Activated T-cell treated with anti-CD3 and anti-CD28 coated beads, Interleukin-2, amount 50 U/mL, for 24 hours (primary cell): Measurements from ENCODE around the gene YAE1.

Experiments used
- DNase-seq: peaks from one replicate; pipeline ENCODE4 v3.0.0-alpha.2; 2020
- H3K27ac Mint-ChIP-seq: 2 replicates; pipeline ENCODE4 v1.8.0; 2020; ENCODE audit warnings: mild to moderate bottlenecking, mixed read lengths
- H3K27me3 Mint-ChIP-seq: 2 replicates; pipeline ENCODE4 v1.8.0; 2020; ENCODE audit warnings: mixed read lengths
- H3K36me3 Mint-ChIP-seq: 2 replicates; pipeline ENCODE4 v1.8.0; 2020; ENCODE audit warnings: low read depth, mixed read lengths
- H3K4me1 Mint-ChIP-seq: 2 replicates; pipeline ENCODE4 v1.8.0; 2020; ENCODE audit warnings: low read depth, mixed read lengths
- H3K4me3 Mint-ChIP-seq: 2 replicates; pipeline ENCODE4 v1.8.0; 2020; ENCODE audit warnings: mild to moderate bottlenecking, moderate library complexity, mixed read lengths
- H3K9me3 Mint-ChIP-seq: 2 replicates; pipeline ENCODE4 v1.8.0; 2020; ENCODE audit warnings: mixed read lengths

Gene YAE1

GRCh38 chr7:39607865-39608264, 41.7 kb downstream of the YAE1 start:
- Mint-ChIP-seq H3K27ac (no peak overlapping the region), H3K4me1 (peaks cover 58% of the 10 kb centered on the region), H3K4me3 (no peak overlapping the region), H3K36me3 (no peaks in the 10 kb centered on the region), H3K9me3 (no peaks in the 10 kb centered on the region), H3K27me3 (peaks cover 13% of the 10 kb centered on the region)
- no peak for DNase-seq

GRCh38 chr7:39608278-39608677, 42.1 kb downstream of the YAE1 start:
- Mint-ChIP-seq H3K9me3 (no peaks in the 10 kb centered on the region), H3K4me1 (peaks cover 58% of the 10 kb centered on the region), H3K4me3 (no peak overlapping the region), H3K36me3 (no peaks in the 10 kb centered on the region), H3K27ac (no peak overlapping the region), H3K27me3 (peaks cover 13% of the 10 kb centered on the region)
- no peak for DNase-seq

- Mint-ChIP-seq H3K36me3 (no peaks in the 10 kb centered on the region), H3K4me3 (peak overlapping the region; percentile 42), H3K9me3 (no peaks in the 10 kb centered on the region), H3K27me3 (peaks cover 17% of the 10 kb centered on the region), H3K4me1 (peaks cover 50% of the 10 kb centered on the region), H3K27ac (peak overlapping the region; percentile 42)
- peak; percentile 57 for DNase-seq
Measured at GRCh38 chr7:39609113-39609934, 43.1 kb downstream of the YAE1 start.

- Mint-ChIP-seq H3K4me3 (peak overlapping the region; percentile 42), H3K9me3 (no peaks in the 10 kb centered on the region), H3K27ac (peak overlapping the region; percentile 32), H3K36me3 (no peaks in the 10 kb centered on the region), H3K4me1 (peaks cover 46% of the 10 kb centered on the region), H3K27me3 (peaks cover 17% of the 10 kb centered on the region)
- DNase-seq: no peak
Measured at GRCh38 chr7:39609935-39610263, 43.7 kb downstream of the YAE1 start.

DNA sequence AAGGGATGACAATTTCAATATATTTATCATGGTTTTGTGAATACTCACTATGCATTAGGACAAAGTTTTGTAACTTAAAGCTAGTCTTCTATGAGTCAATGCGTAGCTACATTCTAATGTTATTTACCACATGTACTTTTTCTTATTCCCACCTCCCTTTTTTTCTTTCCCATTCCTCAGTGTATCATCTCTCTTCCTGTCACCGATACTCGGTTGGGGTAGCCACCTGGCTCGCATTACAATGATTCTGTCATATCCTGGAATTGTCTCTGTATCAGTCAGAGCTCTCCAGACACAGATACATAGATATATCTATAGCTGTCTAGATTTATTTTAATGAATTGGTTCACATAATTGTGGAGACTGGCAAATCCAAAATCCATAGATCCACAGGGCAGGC, 47.4 kb downstream of the YAE1 start:
- Mint-ChIP-seq H3K4me3 (no peak overlapping the region), H3K27me3 (peaks cover 17% of the 10 kb centered on the region), H3K4me1 (peaks cover 15% of the 10 kb centered on the region), H3K27ac (no peak overlapping the region), H3K36me3 (no peaks in the 10 kb centered on the region), H3K9me3 (no peaks in the 10 kb centered on the region)
- DNase-seq: no peak

GRCh38 chr7:39614299-39614698, 48.1 kb downstream of the YAE1 start:
- H3K36me3 Mint-ChIP-seq: no peaks in the 10 kb centered on the region
- DNase-seq: no peak
- H3K9me3 Mint-ChIP-seq: no peaks in the 10 kb centered on the region
- H3K4me3 Mint-ChIP-seq: no peak overlapping the region
- peaks cover 9% of the 10 kb centered on the region for H3K4me1 Mint-ChIP-seq
- no peak overlapping the region for H3K27ac Mint-ChIP-seq
- peaks cover 17% of the 10 kb centered on the region for H3K27me3 Mint-ChIP-seq

GRCh38 chr7:39615350-39615975, 49.3 kb downstream of the YAE1 start:
- H3K27ac Mint-ChIP-seq: no peak overlapping the region
- peaks cover 2% of the 10 kb centered on the region for H3K4me1 Mint-ChIP-seq
- peaks cover 11% of the 10 kb centered on the region for H3K27me3 Mint-ChIP-seq
- DNase-seq: no peak
- H3K4me3 Mint-ChIP-seq: no peak overlapping the region
- peaks cover under 1% of the 10 kb centered on the region for H3K36me3 Mint-ChIP-seq
- H3K9me3 Mint-ChIP-seq: no peaks in the 10 kb centered on the region

DNA sequence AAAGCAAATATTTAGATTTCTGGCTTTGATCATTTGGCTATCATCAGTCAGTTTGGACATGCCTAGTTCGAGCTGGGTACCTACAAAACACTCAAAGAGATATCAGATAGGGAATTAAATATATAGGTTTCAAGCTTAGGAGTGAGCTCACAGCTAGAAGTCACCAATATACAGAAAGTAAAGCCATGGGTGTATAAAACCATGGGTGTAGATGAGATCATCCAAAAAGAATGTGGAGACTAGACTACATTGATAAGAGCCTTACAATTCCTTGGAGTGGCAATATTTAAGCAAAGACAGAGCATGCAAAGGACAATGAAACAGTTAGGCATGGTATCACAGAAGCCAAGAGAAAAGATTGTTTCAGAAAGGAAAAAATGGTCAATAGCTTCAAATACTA, 49.9 kb downstream of the YAE1 start:
- DNase-seq: no peak
- Mint-ChIP-seq H3K27me3 (peaks cover 4% of the 10 kb centered on the region), H3K4me1 (peaks cover 2% of the 10 kb centered on the region), H3K4me3 (no peak overlapping the region), H3K36me3 (peaks cover 2% of the 10 kb centered on the region), H3K27ac (no peak overlapping the region), H3K9me3 (no peaks in the 10 kb centered on the region)

GRCh38 chr7:39617005-39617404, 50.8 kb downstream of the YAE1 start:
- DNase-seq: no peak
- Mint-ChIP-seq H3K36me3 (peaks cover 2% of the 10 kb centered on the region), H3K27ac (no peak overlapping the region), H3K4me3 (no peak overlapping the region), H3K4me1 (peaks cover 6% of the 10 kb centered on the region), H3K27me3 (peaks cover 4% of the 10 kb centered on the region), H3K9me3 (no peaks in the 10 kb centered on the region)

GRCh38 chr7:39618868-39619267, 52.7 kb downstream of the YAE1 start:
- no peaks in the 10 kb centered on the region for H3K9me3 Mint-ChIP-seq
- peaks cover 9% of the 10 kb centered on the region for H3K36me3 Mint-ChIP-seq
- H3K4me1 Mint-ChIP-seq: peaks cover 14% of the 10 kb centered on the region
- H3K4me3 Mint-ChIP-seq: no peak overlapping the region
- DNase-seq: no peak
- H3K27me3 Mint-ChIP-seq: peaks cover 4% of the 10 kb centered on the region
- H3K27ac Mint-ChIP-seq: no peak overlapping the region

GRCh38 chr7:39620486-39620885, 54.3 kb downstream of the YAE1 start:
- Mint-ChIP-seq H3K36me3 (peaks cover 15% of the 10 kb centered on the region), H3K27ac (no peak overlapping the region), H3K4me3 (no peak overlapping the region), H3K9me3 (no peaks in the 10 kb centered on the region), H3K27me3 (no peaks in the 10 kb centered on the region), H3K4me1 (peaks cover 27% of the 10 kb centered on the region)
- DNase-seq: no peak

- H3K9me3 Mint-ChIP-seq: no peaks in the 10 kb centered on the region
- no peak overlapping the region for H3K4me3 Mint-ChIP-seq
- no peaks in the 10 kb centered on the region for H3K27me3 Mint-ChIP-seq
- H3K4me1 Mint-ChIP-seq: peaks cover 35% of the 10 kb centered on the region
- DNase-seq: no peak
- H3K27ac Mint-ChIP-seq: no peak overlapping the region
- H3K36me3 Mint-ChIP-seq: peaks cover 15% of the 10 kb centered on the region
Measured at GRCh38 chr7:39621261-39621660, 55.1 kb downstream of the YAE1 start.

- H3K27ac Mint-ChIP-seq: peak overlapping the region; percentile 96
- no peaks in the 10 kb centered on the region for H3K9me3 Mint-ChIP-seq
Measured at GRCh38 chr7:39621784-39622411, 55.7 kb downstream of the YAE1 start.

More at GRCh38 chr7:39621784-39622411, 55.7 kb downstream of the YAE1 start:
- Mint-ChIP-seq H3K36me3 (peaks cover 19% of the 10 kb centered on the region), H3K27me3 (no peaks in the 10 kb centered on the region), H3K4me1 (peaks cover 41% of the 10 kb centered on the region), H3K4me3 (peak overlapping the region; percentile 96)
- DNase-seq: no peak
